ENCODE results near the gene MYH7.

- TF ChIP-seq, protein P1, sequence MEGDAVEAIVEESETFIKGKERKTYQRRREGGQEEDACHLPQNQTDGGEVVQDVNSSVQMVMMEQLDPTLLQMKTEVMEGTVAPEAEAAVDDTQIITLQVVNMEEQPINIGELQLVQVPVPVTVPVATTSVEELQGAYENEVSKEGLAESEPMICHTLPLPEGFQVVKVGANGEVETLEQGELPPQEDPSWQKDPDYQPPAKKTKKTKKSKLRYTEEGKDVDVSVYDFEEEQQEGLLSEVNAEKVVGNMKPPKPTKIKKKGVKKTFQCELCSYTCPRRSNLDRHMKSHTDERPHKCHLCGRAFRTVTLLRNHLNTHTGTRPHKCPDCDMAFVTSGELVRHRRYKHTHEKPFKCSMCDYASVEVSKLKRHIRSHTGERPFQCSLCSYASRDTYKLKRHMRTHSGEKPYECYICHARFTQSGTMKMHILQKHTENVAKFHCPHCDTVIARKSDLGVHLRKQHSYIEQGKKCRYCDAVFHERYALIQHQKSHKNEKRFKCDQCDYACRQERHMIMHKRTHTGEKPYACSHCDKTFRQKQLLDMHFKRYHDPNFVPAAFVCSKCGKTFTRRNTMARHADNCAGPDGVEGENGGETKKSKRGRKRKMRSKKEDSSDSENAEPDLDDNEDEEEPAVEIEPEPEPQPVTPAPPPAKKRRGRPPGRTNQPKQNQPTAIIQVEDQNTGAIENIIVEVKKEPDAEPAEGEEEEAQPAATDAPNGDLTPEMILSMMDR (IDR thresholded peaks at IDR 0.05; ENCODE audit: insufficient read depth, low read length, poor library complexity, severe bottlenecking), result no peak
- TF ChIP-seq EZH2phosphoT487 (conservative IDR thresholded peaks at IDR 0.05; ENCODE audit: low read length), result no peak
Measured at GRCh38 chr14:23377573-23378563, 57.6 kb downstream of the MYH7 start.
